Neural crest cell (in vitro differentiated cells): ENCODE measurements around the gene HDAC1. TPM values are rescaled to one million over a fixed set of nuclear protein-coding genes. Genes with fewer than 3 reads are reported as not detected.
"Not testable (repeated sequence)": the region's sequence is repeated elsewhere in the genome, so short reads cannot be mapped to it uniquely, and the experiment has no call there.

ENCODE experiments used
- DNase-seq: peaks from one replicate; pipeline ENCODE4 v3.0.0; 2021; ENCODE audit warnings: low read depth, mixed read lengths, low spot score
- H3K27ac Mint-ChIP-seq: one replicate; pipeline ENCODE4 v1.8.0; 2021; ENCODE audit warnings: mild to moderate bottlenecking, mixed read lengths; ENCODE audit not compliant: unreplicated experiment
- H3K27me3 Mint-ChIP-seq: 2 replicates; pipeline ENCODE4 v1.8.0; 2021; ENCODE audit warnings: low read depth, mild to moderate bottlenecking, mixed read lengths
- H3K36me3 Mint-ChIP-seq: 2 replicates; pipeline ENCODE4 v1.8.0; 2021; ENCODE audit warnings: low read depth, mild to moderate bottlenecking, mixed read lengths
- H3K4me1 Mint-ChIP-seq: 2 replicates; pipeline ENCODE4 v1.8.0; 2021; ENCODE audit warnings: mixed read lengths
- H3K4me3 Mint-ChIP-seq: one replicate; pipeline ENCODE4 v1.8.0; 2021; ENCODE audit warnings: mild to moderate bottlenecking, mixed read lengths
- H3K9me3 Mint-ChIP-seq: 2 replicates; pipeline ENCODE4 v1.8.0; 2021; ENCODE audit warnings: mixed read lengths
- CTCF ChIP-seq: fragments of 200-600 bp; sonication (generic); conservative IDR thresholded peaks from 2 replicates; pipeline ENCODE4 v1.5.0; 2021; ENCODE audit warnings: antibody characterized with exemption, mild to moderate bottlenecking
- total RNA-seq: library from RNA; stranded (reverse); gene quantifications from 2 replicates; pipeline ENCODE4 v1.2.1, GENCODE V29; 2021

The HDAC1 gene
- total RNA-seq, 1 donor from 2014 or later, result 130 TPM

GRCh38 chr1:32249831-32250525, 41.9 kb upstream of the HDAC1 start:
- H3K9me3 Mint-ChIP-seq, result no peaks in the 10 kb centered on the region
- H3K27me3 Mint-ChIP-seq, result peaks cover 4% of the 10 kb centered on the region
- H3K27ac Mint-ChIP-seq, result peak overlapping the region; percentile 72
- no peak for DNase-seq
- H3K36me3 Mint-ChIP-seq, result no peaks in the 10 kb centered on the region
- TF ChIP-seq CTCF, result no peak
- H3K4me1 Mint-ChIP-seq, result peaks cover 20% of the 10 kb centered on the region
- H3K4me3 Mint-ChIP-seq, result no peak overlapping the region

- Mint-ChIP-seq H3K4me3 (no peak within 1 kb of the TSS), H3K27ac (peak within 1 kb of the TSS; percentile 72), H3K36me3 (no peaks in the 10 kb centered on the region), H3K9me3 (no peaks in the 10 kb centered on the region), H3K4me1 (peaks cover 20% of the 10 kb centered on the region), H3K27me3 (peaks cover 4% of the 10 kb centered on the region)
- TF ChIP-seq CTCF, result no peak
- DNase-seq, result no peak
Measured at GRCh38 chr1:32250893-32251716, 40.8 kb upstream of the HDAC1 start, which contains the start of gene LCK. Gene LCK, plus strand, starts transcription at chr1:32251265. Its CDS starts 23,065 bp downstream, at chr1:32274330.

GRCh38 chr1:32255072-32256071, 36.5 kb upstream of the HDAC1 start:
- TF ChIP-seq CTCF, result no peak
- Mint-ChIP-seq H3K4me1 (peaks cover 5% of the 10 kb centered on the region), H3K36me3 (no peaks in the 10 kb centered on the region), H3K27me3 (peaks cover 3% of the 10 kb centered on the region), H3K4me3 (no peak overlapping the region), H3K27ac (no peak overlapping the region), H3K9me3 (no peaks in the 10 kb centered on the region)
- no peak for DNase-seq

GRCh38 chr1:32256473-32257226, 35.2 kb upstream of the HDAC1 start:
- no peaks in the 10 kb centered on the region for H3K36me3 Mint-ChIP-seq
- H3K27ac Mint-ChIP-seq, result no peak overlapping the region
- H3K4me1 Mint-ChIP-seq, result no peaks in the 10 kb centered on the region
- no peak overlapping the region for H3K4me3 Mint-ChIP-seq
- no peak for TF ChIP-seq CTCF
- DNase-seq, result no peak
- H3K27me3 Mint-ChIP-seq, result peaks cover 3% of the 10 kb centered on the region
- H3K9me3 Mint-ChIP-seq, result no peaks in the 10 kb centered on the region

- H3K27me3 Mint-ChIP-seq, result peaks cover 3% of the 10 kb centered on the region
- no peaks in the 10 kb centered on the region for H3K9me3 Mint-ChIP-seq
- H3K36me3 Mint-ChIP-seq, result no peaks in the 10 kb centered on the region
- no peak overlapping the region for H3K4me3 Mint-ChIP-seq
- no peak for DNase-seq
- H3K27ac Mint-ChIP-seq, result no peak overlapping the region
- TF ChIP-seq CTCF, result no peak
- H3K4me1 Mint-ChIP-seq, result no peaks in the 10 kb centered on the region
Measured at GRCh38 chr1:32257227-32257508, 34.7 kb upstream of the HDAC1 start.

GRCh38 chr1:32263236-32263593, 28.7 kb upstream of the HDAC1 start:
- not testable (repeated sequence) for H3K27ac Mint-ChIP-seq, H3K4me1 Mint-ChIP-seq, DNase-seq, H3K4me3 Mint-ChIP-seq, H3K9me3 Mint-ChIP-seq, H3K27me3 Mint-ChIP-seq, H3K36me3 Mint-ChIP-seq
